HG03442 (cell line): ENCODE measurements around the gene TRMT44.
"Not testable (repeated sequence)": the region's sequence is repeated elsewhere in the genome, so short reads cannot be mapped to it uniquely, and the experiment has no call there.

Experiments used
- ATAC-seq: cut with Tn5 transposase; IDR thresholded peaks from one replicate; pipeline ENCODE4 v1.9.1; 2021; ENCODE audit warnings: mild to moderate bottlenecking, moderate library complexity; ENCODE audit not compliant: unreplicated experiment

Gene TRMT44

GRCh38 chr4:8491478-8491877, 50.9 kb downstream of the TRMT44 start:
- ATAC-seq, result not testable (repeated sequence)

- no peak for ATAC-seq
Measured at GRCh38 chr4:8492174-8492573, 51.6 kb downstream of the TRMT44 start.

- no peak for ATAC-seq
Measured at GRCh38 chr4:8493484-8493883, 52.9 kb downstream of the TRMT44 start.

- no peak for ATAC-seq
Measured at GRCh38 chr4:8494218-8494617, 53.6 kb downstream of the TRMT44 start.

GRCh38 chr4:8494983-8495548, 54.5 kb downstream of the TRMT44 start:
- ATAC-seq, result no peak

- ATAC-seq, result no peak
Measured at GRCh38 chr4:8495803-8496202, 55.2 kb downstream of the TRMT44 start.

GRCh38 chr4:8497762-8498161, 57.2 kb downstream of the TRMT44 start:
- no peak for ATAC-seq

GRCh38 chr4:8500966-8501365, 60.4 kb downstream of the TRMT44 start:
- ATAC-seq, result no peak

GRCh38 chr4:8501781-8502180, 61.2 kb downstream of the TRMT44 start:
- ATAC-seq, result no peak

- ATAC-seq, result no peak
Measured at GRCh38 chr4:8502371-8502770, 61.8 kb downstream of the TRMT44 start.

- no peak for ATAC-seq
Measured at GRCh38 chr4:8502836-8503585, 62.4 kb downstream of the TRMT44 start.

- no peak for ATAC-seq
Measured at GRCh38 chr4:8503801-8504200, 63.2 kb downstream of the TRMT44 start.

GRCh38 chr4:8504279-8505007, 63.9 kb downstream of the TRMT44 start:
- no peak for ATAC-seq

- ATAC-seq, result no peak
Measured at GRCh38 chr4:8505229-8505628, 64.7 kb downstream of the TRMT44 start.

- no peak for ATAC-seq
Measured at GRCh38 chr4:8506006-8506372, 65.4 kb downstream of the TRMT44 start.

- ATAC-seq, result no peak
Measured at GRCh38 chr4:8506373-8507195, 66.0 kb downstream of the TRMT44 start.

GRCh38 chr4:8507196-8507570, 66.6 kb downstream of the TRMT44 start:
- ATAC-seq, result no peak

GRCh38 chr4:8507624-8508023, 67.0 kb downstream of the TRMT44 start:
- ATAC-seq, result no peak

- no peak for ATAC-seq
Measured at GRCh38 chr4:8508266-8508665, 67.7 kb downstream of the TRMT44 start.

GRCh38 chr4:8508740-8509139, 68.2 kb downstream of the TRMT44 start:
- no peak for ATAC-seq

- no peak for ATAC-seq
Measured at GRCh38 chr4:8509311-8509950, 68.9 kb downstream of the TRMT44 start.
